NK-92 (cell line): Measurements from ENCODE around the gene CEACAM16.
"Not testable (repeated sequence)": the region's sequence is repeated elsewhere in the genome, so short reads cannot be mapped to it uniquely, and the experiment has no call there.

Experiments used
- DNase-seq: peaks from one replicate; lab custom pipeline; 2025; ENCODE audit not compliant: unreplicated experiment; lab: John Stamatoyannopoulos, UW

CEACAM16 gene, protein sequence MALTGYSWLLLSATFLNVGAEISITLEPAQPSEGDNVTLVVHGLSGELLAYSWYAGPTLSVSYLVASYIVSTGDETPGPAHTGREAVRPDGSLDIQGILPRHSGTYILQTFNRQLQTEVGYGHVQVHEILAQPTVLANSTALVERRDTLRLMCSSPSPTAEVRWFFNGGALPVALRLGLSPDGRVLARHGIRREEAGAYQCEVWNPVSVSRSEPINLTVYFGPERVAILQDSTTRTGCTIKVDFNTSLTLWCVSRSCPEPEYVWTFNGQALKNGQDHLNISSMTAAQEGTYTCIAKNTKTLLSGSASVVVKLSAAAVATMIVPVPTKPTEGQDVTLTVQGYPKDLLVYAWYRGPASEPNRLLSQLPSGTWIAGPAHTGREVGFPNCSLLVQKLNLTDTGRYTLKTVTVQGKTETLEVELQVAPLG

DNA sequence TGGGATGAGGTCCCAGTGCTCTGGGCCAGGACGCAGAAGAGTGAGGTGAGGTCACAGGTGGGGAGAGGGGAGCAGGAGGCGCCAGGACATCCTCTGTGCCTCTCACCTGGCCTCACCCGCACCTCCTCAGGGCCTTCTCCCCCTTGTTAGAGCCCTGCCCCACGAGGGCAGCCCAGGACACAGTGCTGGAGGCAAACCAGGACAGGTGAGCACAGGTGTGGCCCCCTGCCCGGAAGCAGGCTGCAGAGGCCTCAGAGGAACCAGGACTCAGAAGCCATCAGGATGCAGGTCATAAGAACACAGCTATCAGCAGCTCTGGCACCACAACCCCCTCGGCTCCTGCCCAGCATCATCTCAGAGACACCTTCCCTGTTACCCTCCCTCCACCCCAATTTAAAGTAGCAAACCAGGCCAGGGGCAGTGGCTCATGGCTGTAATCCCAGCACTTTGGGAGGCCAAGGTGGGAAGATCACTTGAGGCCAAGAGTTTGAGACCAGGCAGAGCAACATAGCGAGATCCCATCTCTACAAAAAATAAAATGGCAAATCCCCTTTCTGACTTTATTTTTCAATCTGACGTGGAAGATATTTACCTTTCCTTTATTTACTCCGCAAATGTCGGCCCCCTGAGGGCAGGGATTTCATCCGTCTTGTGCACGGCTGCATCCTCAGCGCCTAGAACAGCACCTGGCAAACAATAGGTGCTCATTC lies at the start of gene CEACAM16:
CEACAM16 (plus strand) TSS at position 660 of the 710 bp plus-strand sequence. CDS start 2,306 bp downstream, outside the sequence.
- no peak for DNase-seq

DNA sequence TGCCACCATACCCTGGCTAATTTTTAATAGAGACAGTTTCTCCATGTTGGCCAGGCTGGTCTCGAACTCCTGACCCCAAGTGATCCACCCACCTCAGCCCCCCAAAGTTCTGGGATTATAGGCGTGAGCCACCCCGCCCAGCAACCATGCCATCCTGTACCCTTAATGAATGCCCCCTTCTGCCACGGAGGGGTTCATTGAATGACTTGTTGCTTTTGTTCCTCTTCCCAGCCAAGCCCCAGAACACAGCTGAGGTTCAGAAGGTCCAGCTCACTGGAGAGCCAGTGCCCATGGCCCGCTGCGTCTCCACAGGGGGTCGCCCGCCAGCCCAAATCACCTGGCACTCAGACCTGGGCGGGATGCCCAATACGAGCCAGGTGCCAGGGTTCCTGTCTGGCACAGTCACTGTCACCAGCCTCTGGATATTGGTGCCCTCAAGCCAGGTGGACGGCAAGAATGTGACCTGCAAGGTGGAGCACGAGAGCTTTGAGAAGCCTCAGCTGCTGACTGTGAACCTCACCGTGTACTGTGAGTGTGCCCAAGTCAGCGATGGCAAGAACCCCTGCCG lies 49.3 kb upstream of the CEACAM16 start:
- no peak for DNase-seq

DNA sequence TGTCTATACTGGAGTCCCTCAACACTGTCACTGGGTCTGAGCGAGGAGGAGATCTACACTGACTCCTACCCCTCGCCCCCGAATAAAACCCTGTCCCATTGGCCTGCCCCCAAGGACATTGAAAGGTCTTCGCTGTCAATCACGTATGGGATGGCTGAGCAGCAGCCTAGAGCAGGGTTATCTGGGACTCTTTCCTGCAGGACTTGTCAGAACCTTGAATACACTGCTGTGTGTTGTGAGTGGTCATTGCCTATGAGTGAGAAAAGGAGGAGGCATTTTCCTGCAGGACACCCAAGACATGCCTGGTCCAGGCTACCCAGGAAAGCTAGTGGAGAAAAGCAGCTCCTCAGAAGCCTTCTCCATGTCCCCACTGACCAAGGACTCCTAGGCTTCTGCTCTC lies 45.6 kb upstream of the CEACAM16 start:
- no peak for DNase-seq

DNA sequence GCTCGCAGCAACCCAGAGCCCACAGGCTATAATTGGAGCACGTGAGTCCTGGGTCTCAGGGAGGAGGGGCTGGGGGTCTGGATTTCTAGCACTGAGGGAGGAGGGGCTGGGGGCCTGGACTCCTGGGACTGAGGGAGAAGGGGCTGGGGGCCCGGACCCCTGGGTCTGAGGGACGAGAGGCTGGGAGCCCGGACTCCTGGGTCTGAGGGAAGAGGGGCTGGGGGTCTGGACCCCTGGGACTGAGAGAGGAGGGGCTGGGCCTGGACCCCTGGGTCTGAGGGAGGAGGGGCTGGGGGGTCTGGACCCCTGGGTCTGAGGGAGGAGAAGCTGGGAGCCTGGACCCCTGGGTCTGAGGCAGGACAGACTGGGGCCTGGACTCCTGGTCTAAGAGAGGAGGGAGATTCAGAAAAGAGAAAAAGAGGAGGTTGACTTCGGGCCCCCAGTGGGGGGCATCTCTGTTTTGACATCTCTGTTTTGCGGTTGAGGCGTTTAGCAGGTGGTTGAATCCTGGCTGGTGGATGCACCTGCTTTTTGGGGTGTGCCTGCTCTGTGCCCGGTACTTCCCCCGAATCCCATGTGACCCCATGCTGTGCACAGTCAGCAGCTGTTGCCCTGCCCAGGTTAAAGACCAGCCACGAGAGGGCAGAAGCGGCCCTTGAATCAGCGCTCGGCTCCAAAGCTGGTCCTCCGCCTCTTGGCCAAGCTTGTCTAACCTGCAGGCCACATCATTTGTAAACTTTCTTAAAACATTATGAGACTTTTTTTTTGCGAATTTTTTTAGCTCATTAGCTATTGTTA lies 44.8 kb upstream of the CEACAM16 start:
- no peak for DNase-seq

DNA sequence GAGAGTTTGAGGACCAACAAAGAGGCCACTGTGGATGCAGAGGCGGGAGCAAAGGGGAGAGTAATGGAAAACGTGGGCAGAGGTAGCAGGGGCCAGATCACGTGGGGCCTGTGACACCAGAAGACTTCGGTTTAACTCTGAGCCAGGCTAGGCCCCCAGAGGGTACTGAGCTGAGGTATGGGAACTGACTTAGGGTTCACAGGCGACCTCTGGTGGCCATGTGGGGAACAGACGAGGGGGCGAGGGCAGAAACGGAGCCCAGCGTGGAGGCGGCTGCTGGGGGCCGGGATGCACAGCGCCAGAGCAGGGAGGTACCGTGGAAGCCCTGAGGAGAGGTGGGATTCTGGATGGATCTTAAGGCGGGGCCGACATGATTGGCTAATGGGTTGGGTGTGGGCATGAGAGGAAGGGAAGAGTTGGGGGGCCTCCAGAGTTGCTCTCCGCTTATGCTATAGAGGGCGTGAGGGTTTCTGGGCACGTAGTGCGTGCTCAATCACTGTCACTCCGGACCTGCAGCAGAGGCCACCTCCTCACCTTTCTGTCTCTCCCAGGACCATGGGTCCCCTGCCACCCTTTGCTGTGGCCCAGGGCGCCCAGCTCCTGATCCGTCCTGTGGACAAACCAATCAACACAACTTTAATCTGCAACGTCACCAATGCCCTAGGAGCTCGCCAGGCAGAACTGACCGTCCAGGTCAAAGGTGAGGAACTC lies 41.6 kb upstream of the CEACAM16 start:
- no peak for DNase-seq

DNA sequence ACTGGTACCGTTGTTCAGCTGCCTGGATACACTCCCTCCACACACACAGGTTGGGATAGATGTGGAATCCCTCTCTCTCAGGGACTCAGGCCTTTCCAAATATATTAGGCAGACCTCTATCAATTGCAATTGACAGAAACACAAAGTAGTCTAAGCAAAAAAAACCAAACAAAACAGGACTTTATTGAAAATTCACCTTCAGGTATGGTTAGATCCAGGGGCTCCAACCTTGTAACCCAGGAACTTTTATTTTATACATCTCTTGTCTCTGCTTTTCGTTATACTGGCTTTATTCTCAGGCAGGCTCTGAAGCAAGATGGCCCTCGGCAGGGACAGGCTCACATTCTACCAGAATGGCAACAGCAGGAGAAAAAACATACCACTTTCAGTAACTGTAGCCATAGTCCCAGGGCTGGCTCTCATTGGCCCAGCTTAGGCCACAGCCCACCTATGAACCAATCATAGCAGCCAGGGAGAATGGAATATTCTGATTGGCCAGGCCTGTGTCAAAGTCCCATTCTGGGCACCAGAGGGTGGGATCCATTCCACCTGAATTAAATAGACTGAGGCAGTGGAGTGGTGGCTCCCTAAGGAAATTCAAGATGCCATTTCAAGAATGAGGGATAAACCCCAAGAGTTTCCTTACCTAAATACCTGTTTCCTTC lies 40.8 kb upstream of the CEACAM16 start:
- no peak for DNase-seq

DNA sequence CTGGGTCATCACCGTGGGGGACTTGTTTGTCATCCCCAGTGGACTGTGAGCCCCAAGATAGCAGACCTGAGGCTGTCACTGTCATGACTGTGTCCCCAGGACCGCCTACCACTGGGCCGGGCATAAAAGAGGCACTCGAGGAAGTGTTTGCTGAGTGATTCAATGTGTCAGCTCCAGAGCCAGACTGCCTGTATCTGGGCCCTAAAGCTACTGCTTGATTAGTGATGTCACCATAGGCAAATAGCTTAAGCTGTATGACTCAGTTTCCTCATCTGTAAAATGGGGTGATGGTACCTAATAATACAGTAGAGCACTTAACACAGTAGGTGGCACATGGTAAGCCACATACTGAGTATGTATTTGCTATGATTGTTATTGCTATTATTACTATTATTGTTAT lies 38.9 kb upstream of the CEACAM16 start:
- DNase-seq, result no peak

DNA sequence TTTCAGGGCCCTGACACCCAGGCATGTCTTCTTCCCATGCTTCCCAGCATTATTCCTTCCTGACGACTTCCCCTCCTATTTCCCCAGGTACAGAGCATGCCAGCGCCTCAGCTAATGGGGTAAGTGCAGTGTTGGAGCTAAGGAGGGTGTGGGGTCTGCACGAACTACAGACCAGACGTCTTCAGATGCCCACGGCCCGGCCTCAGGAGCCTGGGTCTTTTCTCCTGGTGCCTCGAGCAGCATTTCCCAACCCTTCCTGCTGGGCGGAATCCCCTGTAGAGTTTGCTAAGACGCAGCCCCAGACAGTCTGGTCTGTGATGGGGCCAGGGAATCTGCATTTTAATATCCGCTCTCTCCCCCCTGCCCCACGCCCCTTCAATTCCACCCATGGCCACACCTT lies 37.7 kb upstream of the CEACAM16 start:
- no peak for DNase-seq

DNA sequence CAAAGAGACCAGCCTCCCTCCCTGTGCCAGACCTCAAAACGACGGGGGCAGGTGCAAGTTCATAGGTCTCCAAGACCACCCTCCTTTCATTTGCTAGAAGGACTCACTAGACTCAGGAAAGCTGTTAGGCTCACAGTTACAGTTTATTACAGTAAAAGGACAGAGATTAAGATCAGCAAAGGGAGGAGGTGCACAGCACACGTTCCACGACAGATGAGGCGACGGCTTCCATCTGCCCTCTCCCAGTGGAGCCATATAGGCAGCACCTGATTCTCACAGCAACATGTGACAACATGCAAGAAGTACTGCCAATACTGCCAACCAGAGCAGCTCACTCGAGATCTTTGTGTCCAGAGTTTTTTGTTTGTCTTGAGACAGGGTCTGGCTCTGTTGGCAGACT lies 37.0 kb upstream of the CEACAM16 start:
- no peak for DNase-seq

DNA sequence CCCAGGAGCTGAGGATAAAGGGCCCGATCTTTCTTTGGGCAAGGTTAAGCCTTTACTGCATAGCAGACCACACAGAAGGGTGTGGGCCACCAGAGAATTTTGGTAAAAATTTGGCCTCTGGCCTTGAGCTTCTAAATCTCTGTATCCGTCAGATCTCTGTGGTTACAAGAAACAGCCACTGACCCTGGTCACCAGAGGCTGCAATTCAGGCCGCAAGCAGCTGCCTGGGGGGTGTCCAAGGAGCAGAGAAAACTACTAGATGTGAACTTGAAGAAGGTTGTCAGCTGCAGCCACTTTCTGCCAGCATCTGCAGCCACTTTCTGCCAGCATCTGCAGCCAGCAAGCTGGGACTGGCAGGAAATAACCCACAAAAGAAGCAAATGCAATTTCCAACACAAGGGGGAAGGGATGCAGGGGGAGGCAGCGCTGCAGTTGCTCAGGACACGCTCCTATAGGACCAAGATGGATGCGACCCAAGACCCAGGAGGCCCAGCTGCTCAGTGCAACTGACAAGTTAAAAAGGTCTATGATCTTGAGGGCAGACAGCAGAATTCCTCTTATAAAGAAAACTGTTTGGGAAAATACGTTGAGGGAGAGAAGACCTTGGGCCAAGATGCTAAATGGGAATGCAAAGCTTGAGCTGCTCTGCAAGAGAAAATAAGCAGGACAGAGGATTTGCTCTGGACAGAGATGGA lies 36.1 kb upstream of the CEACAM16 start:
- DNase-seq, result no peak

DNA sequence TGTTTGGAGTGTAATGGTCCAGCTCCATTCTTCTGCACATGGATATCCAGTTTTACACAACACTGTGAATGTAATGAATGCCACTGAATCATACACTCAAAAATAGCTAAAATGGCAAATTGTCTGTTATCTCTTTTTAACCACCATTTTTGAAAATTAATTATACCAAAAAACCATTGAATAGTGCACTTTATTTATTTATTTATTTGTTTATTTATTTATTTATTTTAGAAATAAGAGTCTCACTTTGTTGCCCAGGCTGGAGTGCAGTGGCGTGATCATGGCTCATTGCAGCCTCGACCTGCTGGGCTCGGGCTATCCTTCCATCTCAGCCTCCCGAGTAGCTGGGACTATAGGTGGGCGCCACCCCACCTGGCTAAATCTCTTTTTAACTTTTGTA lies 35.0 kb upstream of the CEACAM16 start:
- no peak for DNase-seq

DNA sequence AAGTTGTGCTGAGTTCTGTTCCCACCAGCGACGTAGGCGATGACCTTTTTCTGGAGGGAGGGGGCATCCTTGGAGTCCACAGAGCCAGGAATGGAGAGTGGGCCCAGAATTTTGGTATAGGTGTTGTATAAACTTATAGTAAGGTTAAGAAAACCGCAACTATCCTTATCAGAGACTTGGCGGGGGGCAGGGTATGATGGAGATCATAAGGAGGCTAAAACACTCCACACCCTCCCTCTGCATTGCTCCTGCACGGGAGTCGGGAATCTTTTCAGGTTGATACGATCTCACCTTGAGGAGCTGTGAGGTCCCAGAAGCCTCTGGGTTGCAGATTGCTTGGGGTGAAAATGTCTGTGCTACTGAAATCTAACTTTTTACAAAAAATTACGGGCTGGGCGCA lies 34.0 kb upstream of the CEACAM16 start:
- DNase-seq, result no peak

DNA sequence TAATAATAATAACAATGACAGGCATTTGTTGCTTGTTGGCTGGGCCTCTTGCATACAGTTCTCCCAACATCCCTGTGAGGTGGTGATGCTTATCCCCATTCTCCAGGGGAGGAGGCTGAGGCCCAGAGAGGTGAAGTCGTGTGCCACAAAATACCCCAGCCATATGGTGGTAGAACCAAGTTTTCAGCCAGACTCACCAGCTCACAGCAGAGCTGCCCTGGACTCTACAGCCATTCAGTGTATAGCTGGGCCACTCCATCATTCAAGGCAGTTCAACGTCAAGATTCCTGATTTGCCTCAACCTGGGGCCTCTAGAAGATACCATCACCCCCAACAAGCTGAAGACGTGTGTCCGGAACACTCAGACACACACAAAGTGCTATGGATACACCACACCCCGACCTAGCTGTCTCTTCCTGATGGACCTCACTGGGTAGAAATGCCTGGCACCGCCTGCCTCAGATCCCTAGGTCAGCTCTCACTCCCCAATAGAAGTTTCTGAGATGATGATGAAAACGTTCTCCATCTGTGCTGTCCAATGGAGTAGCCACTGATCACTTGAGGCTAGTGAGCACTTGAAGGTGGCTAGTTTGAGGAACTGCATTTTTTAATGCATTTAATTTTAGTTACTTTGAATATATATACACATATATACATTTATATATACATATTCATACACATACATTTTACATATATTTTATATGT lies 31.9 kb upstream of the CEACAM16 start:
- DNase-seq, result no peak

DNA sequence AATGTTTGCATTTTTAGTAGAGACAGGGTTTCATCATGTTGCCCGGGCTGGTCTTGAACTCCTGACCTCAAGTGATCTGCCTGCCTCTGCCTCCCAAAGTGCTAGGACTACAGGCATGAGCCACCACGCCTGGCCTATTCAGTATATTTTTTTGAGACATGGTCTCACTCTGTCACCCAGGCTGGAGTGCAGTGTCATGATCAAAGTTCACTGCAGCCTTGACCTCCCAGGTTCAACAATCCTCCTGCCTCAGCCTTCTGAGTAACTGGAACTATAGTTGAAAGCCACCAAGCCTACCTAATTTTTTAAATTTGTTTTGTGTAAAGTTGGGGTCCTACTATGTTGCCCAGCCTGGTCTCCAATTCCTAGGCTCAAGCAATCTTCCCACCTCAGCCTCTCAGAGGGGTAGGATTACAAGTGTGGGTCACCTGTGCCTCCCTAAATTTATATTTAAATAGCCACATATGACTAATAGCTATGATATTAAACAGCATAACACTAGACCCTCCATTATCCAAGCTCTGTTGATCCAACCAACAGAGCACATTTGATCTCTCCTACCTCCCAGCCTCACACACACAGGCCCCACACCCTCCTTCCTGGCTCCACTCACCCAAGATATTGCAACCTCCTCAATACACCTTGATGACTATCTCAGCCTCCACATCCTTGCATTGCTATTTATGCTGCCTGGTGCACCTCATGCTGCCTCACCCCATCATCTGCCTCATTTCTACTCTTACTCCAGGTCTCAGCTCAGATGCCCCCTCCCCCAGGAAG lies 29.8 kb upstream of the CEACAM16 start:
- DNase-seq, result no peak

DNA sequence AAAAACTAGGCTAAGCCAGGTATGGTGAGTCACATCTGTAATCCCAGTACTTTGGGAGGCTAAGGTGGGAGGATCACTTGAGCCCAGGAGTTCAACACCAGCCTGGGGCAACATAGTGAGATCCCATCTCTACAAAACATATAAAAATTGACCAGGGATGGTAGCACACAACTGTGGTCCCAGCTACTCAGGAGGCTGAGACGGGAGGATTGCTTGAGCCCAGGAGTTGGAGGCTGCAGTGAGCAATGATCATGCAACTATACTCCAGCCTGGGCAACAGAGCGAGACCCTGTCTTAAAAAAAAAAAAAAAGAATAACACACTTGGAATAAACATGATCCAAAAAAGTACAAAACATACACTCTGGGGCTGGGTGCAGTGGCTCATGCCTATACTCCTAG lies 28.9 kb upstream of the CEACAM16 start:
- not testable (repeated sequence) for DNase-seq

DNA sequence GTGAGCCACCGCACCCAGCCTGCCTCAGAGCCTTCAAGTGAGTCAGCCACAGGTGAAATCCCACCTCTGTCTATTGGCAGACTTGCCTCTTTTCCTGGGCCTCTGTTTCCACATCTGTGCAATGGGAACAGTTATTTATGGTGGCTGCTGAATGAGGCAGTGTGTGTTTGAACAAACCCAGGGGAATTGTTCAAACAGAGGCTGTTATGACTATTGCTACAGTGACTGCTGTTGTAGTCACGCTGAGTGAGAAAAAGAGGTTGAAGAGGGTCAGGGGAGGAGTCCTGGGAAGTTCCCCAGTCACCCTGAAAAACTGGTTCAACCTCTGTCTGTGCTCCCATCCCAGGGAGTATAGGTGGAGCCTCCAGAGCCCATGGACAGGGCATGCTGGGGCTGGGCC lies 27.6 kb upstream of the CEACAM16 start, which contains the start of gene CEACAM19:
CEACAM19 (plus strand) TSS at position 83 of the 400 bp plus-strand sequence. CDS start 450 bp downstream, outside the sequence.
- no peak for DNase-seq

DNA sequence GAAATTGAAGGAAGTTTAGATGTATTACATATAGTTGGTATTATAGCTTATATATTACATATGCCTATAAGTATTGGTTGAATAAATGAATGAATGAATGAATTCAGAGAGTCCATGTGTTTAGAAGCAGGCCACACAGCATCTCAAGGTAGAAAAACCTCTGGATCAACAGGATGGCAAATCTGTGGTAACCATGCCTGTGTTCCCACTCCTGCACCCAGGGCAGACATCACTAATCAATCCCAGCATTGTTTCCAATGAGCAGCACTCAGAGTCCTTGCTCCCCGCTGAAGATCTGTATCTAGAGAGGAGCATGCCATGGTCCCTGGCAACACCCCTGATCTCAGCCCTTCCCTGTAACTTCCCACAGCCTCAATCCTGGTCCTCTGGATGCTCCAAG lies 26.7 kb upstream of the CEACAM16 start:
- DNase-seq, result no peak

DNA sequence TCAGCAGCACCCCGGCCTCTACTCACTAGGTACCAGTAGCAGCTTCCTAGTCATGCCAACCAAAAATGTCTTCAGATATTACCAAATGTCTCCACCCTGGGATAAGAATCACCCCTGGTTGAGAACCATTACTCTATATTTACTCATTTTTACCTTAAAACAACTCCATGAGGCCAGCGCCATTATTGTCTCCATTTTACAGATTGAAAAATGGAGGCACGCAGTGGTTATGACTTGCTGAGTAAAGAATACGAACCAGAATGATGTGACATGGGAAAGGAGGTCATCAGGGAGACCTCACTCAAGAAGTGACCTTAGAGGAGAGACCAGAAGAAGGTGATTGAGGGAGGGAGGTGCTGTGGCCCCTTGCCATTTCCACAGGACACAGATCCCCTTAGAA lies 25.4 kb upstream of the CEACAM16 start:
- DNase-seq, result no peak
